ENCODE data around the gene GPI. TPM values are rescaled to one million over a fixed set of nuclear protein-coding genes. Genes with fewer than 3 reads are reported as not detected.
"Not testable (repeated sequence)": the region's sequence is repeated elsewhere in the genome, so short reads cannot be mapped to it uniquely, and the experiment has no call there.

The GPI gene
- total RNA-seq, 1 donor from 2014 or later, result 223 TPM

GRCh38 chr19:34365463-34366401, 736 bp downstream of the GPI start:
- Histone ChIP-seq H3K36me3 (ENCODE audit: control insufficient read depth, insufficient read depth, low read length) (peaks cover 8% of the 10 kb centered on the region), H3K4me3 (ENCODE audit: low read depth, low read length) (peak overlapping the region; percentile 70), H3K27me3 (ENCODE audit: control insufficient read depth, insufficient read depth, low read length) (no peaks in the 10 kb centered on the region)
- no peak for DNase-seq (ENCODE audit: low read depth)
- no peak for TF ChIP-seq CTCF (IDR thresholded peaks at IDR 0.05; ENCODE audit: insufficient read depth, low read length, poor library complexity, severe bottlenecking)

- Histone ChIP-seq H3K36me3 (ENCODE audit: control insufficient read depth, insufficient read depth, low read length) (peaks cover 8% of the 10 kb centered on the region), H3K4me3 (ENCODE audit: low read depth, low read length) (no peak overlapping the region), H3K27me3 (ENCODE audit: control insufficient read depth, insufficient read depth, low read length) (no peaks in the 10 kb centered on the region)
- no peak for DNase-seq (ENCODE audit: low read depth)
- TF ChIP-seq CTCF (IDR thresholded peaks at IDR 0.05; ENCODE audit: insufficient read depth, low read length, poor library complexity, severe bottlenecking), result no peak
These were observed 2.0 kb downstream of the GPI start for GRCh38 chr19:34366738-34367623.

GRCh38 chr19:34367624-34367957, 2.6 kb downstream of the GPI start:
- H3K36me3 ChIP-seq (ENCODE audit: control insufficient read depth, insufficient read depth, low read length), result peaks cover 8% of the 10 kb centered on the region
- no peak for TF ChIP-seq CTCF (IDR thresholded peaks at IDR 0.05; ENCODE audit: insufficient read depth, low read length, poor library complexity, severe bottlenecking)
- DNase-seq (ENCODE audit: low read depth), result no peak

GRCh38 chr19:34368338-34368737, 3.3 kb downstream of the GPI start:
- Histone ChIP-seq H3K27me3 (ENCODE audit: control insufficient read depth, insufficient read depth, low read length) (no peaks in the 10 kb centered on the region), H3K36me3 (ENCODE audit: control insufficient read depth, insufficient read depth, low read length) (peaks cover 8% of the 10 kb centered on the region), H3K4me3 (ENCODE audit: low read depth, low read length) (no peak overlapping the region)
- DNase-seq (ENCODE audit: low read depth), result no peak
- TF ChIP-seq CTCF (IDR thresholded peaks at IDR 0.05; ENCODE audit: insufficient read depth, low read length, poor library complexity, severe bottlenecking), result no peak

More at GRCh38 chr19:34367624-34367957, 2.6 kb downstream of the GPI start:
- no peak overlapping the region for H3K4me3 ChIP-seq (ENCODE audit: low read depth, low read length)
- H3K27me3 ChIP-seq (ENCODE audit: control insufficient read depth, insufficient read depth, low read length), result no peaks in the 10 kb centered on the region

GRCh38 chr19:34369166-34369565, 4.2 kb downstream of the GPI start:
- H3K4me3 ChIP-seq (ENCODE audit: low read depth, low read length); DNase-seq (ENCODE audit: low read depth); H3K36me3 ChIP-seq (ENCODE audit: control insufficient read depth, insufficient read depth, low read length); H3K27me3 ChIP-seq (ENCODE audit: control insufficient read depth, insufficient read depth, low read length): not testable (repeated sequence)

GRCh38 chr19:34370117-34370516, 5.1 kb downstream of the GPI start:
- TF ChIP-seq CTCF (IDR thresholded peaks at IDR 0.05; ENCODE audit: insufficient read depth, low read length, poor library complexity, severe bottlenecking), result no peak
- Histone ChIP-seq H3K36me3 (ENCODE audit: control insufficient read depth, insufficient read depth, low read length) (peaks cover 10% of the 10 kb centered on the region), H3K4me3 (ENCODE audit: low read depth, low read length) (no peak overlapping the region), H3K27me3 (ENCODE audit: control insufficient read depth, insufficient read depth, low read length) (no peaks in the 10 kb centered on the region)
- DNase-seq (ENCODE audit: low read depth), result no peak
